AG10803 (cell line): ENCODE data around the gene CNTNAP2.

Experiments used
- DNase-seq: peaks from one replicate; pipeline ENCODE4 v3.0.0; 2010; ENCODE audit warnings: low read depth
- H3K4me3 ChIP-seq: 2 replicates; pipeline ENCODE4 v1.5.1; 2011; ENCODE audit warnings: mild to moderate bottlenecking, low read length, control low read depth
- TF ChIP-seq, protein P1 (sequence below): conservative IDR thresholded peaks from 2 replicates; pipeline ENCODE4 v1.5.1; 2011; ENCODE audit warnings: mild to moderate bottlenecking, low read length, control low read depth, inconsistent platforms

Gene CNTNAP2

GRCh38 chr7:146096994-146097393 is 19.6 kb upstream of the CNTNAP2 start:
- DNase-seq, result no peak
- TF ChIP-seq, protein P1, sequence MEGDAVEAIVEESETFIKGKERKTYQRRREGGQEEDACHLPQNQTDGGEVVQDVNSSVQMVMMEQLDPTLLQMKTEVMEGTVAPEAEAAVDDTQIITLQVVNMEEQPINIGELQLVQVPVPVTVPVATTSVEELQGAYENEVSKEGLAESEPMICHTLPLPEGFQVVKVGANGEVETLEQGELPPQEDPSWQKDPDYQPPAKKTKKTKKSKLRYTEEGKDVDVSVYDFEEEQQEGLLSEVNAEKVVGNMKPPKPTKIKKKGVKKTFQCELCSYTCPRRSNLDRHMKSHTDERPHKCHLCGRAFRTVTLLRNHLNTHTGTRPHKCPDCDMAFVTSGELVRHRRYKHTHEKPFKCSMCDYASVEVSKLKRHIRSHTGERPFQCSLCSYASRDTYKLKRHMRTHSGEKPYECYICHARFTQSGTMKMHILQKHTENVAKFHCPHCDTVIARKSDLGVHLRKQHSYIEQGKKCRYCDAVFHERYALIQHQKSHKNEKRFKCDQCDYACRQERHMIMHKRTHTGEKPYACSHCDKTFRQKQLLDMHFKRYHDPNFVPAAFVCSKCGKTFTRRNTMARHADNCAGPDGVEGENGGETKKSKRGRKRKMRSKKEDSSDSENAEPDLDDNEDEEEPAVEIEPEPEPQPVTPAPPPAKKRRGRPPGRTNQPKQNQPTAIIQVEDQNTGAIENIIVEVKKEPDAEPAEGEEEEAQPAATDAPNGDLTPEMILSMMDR, result no peak
- H3K4me3 ChIP-seq, result no peak overlapping the region

GRCh38 chr7:146106319-146106718 is 10.3 kb upstream of the CNTNAP2 start:
- TF ChIP-seq, protein P1, result no peak
- DNase-seq, result no peak

GRCh38 chr7:146112755-146113154 is 3.8 kb upstream of the CNTNAP2 start:
- no peak overlapping the region for H3K4me3 ChIP-seq
- TF ChIP-seq, protein P1, result no peak
- DNase-seq, result no peak

More at GRCh38 chr7:146106319-146106718, 10.3 kb upstream of the CNTNAP2 start:
- no peak overlapping the region for H3K4me3 ChIP-seq

DNA sequence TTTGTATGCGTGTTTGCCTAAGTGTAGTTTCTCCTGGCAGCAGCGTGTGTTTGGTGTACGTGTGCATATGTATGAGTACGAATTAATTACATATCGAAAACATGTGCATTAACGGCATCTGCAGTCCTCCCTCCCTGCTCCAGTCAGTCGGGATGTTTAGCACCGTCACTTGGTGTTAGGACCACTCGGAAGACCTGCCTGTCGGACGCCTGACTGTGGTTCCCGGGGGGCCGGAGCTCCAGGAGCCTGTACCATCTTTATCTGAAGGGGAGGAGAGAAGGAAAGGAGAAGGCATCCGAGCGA is 1.1 kb upstream of the CNTNAP2 start:
- TF ChIP-seq, protein P1, result no peak
- no peak for DNase-seq
- H3K4me3 ChIP-seq, result no peak overlapping the region

DNA sequence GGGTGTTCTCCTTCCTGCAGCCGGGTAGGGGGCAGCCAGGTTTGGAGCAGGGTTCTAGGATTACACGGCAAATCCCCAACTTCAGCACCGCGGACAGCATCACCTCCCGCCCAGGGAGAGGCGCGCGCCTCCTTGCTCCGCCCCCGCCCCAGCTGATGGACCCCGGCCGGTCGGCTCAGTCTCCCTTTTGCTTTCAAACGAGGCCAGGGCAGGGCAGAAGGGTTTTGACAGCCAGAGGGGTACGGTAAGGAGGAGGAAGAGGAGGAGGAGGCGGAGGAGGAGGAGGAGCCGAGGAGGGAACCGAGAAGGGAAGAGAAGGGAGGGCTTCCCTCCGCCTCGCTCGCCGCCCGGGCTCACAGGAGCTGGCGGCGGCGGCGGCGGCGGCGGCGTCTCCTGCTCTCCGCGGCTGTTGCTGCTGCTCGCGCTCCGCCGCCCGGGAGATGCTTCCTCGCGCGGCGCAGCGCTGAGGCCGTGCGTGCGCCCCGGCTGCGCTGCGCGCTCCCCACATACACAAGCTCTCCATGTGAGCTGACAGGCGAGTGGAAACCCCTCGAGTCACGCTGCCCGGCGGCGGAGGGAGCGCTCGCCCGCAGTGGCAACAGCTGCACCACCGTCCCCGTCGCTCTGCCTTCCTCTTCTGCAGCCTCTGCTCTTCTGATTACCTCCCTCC is 615 bp upstream of the CNTNAP2 start:
- TF ChIP-seq, protein P1, result no peak
- DNase-seq, result peak; percentile 4
- peak overlapping the region; percentile 47 for H3K4me3 ChIP-seq

DNA sequence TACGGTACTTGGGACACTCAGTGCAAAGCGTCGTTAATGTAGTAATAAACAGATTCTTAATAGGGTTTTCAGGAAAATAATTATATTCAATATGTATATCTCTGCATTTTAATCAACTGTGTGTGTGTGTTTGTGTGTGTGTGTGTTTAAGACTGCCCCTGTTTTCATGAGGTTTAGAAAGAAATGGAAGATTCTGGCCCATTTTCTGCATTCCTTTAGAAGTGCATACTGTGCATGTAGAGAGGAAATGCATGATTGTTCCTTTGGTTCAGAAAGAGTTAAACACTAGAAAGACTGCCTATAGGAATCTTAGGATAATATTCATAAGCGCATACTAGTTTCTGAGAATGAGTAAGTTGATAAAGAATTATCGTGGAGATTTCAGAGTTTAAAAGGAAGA is 975 bp downstream of the CNTNAP2 start:
- no peak for DNase-seq
- no peak overlapping the region for H3K4me3 ChIP-seq
- TF ChIP-seq, protein P1, result no peak

GRCh38 chr7:146119002-146119401 is 2.4 kb downstream of the CNTNAP2 start:
- DNase-seq, result no peak
- TF ChIP-seq, protein P1, result no peak
- H3K4me3 ChIP-seq, result no peak overlapping the region
